AG09309 (cell line): Measurements from ENCODE around the gene PIGM.

Experiments used
- DNase-seq: peaks from one replicate; pipeline ENCODE4 v3.0.0-alpha.2; 2010; ENCODE audit warnings: low read depth
- H3K4me3 ChIP-seq: 2 replicates; pipeline ENCODE4 v1.5.1; 2011; ENCODE audit warnings: mild to moderate bottlenecking, low read depth, low read length, moderate library complexity; ENCODE audit not compliant: control insufficient read depth
- CTCF ChIP-seq: IDR thresholded peaks from 2 replicates; pipeline ENCODE4 v1.5.1; 2011; ENCODE audit warnings: mild to moderate bottlenecking, low read depth, low read length, inconsistent platforms; ENCODE audit not compliant: insufficient read depth, control insufficient read depth; ENCODE audit errors: missing control alignments

PIGM gene

GRCh38 chr1:160040476-160040875, 8.7 kb upstream of the PIGM start:
- H3K4me3 ChIP-seq: no peak overlapping the region
- no peak for TF ChIP-seq CTCF
- no peak for DNase-seq

GRCh38 chr1:160032165-160032820, 503 bp upstream of the PIGM start:
- DNase-seq: no peak
- TF ChIP-seq CTCF: no peak
- peak overlapping the region; percentile 65 for H3K4me3 ChIP-seq

DNA sequence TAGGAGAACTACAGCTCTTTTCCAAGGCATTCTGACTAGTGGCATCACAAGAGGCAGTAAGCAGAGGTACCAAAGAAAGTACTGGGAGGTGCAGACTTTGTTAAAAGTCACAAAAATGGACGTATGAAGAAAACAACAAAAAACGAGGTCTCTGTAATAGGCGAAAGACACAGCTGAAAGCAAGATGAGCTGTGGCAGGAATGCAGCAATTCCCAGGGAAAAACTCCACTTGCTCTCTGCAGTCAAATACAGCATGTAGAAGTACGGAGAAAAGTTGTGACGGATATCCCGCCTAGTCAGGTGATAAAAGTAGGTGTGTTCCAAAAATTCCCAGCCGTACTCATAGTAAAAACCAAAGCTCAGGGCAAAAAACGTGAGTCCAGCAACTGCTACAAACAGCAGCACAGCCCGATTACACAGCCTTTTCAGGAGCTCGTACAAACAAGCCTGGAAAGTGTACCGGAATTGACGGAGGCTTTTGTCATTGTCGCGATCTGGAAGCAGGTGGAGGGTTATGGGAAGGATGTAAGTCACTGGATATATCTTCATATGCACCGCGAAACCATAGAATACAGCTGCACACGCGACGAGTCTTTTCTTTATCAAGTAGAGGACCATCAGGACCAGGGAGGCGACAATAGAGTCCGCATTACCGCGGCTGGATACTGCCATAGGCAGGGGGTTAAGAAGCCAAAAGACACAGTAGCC, 979 bp downstream of the PIGM start:
- DNase-seq: no peak
- no peak for TF ChIP-seq CTCF
- H3K4me3 ChIP-seq: peak overlapping the region; percentile 65

DNA sequence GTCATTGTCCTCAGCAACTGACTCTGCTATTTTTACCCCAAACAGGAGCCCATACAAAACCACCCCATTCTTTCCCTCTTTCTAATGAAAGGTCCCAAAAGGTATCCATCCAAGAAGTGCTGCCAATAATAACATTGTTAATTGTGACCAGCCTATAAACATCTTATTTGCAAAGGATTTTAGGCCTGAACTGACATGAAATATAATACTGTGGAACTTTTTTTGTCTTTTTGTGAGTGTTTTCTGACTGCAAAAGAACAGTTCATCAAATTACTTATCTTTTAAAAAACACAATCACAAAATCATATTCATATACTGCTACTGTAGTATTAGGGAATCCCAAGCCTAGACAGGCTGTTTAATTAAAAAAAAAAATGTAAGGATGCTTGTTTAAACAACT, 3.4 kb downstream of the PIGM start:
- TF ChIP-seq CTCF: no peak
- no peak overlapping the region for H3K4me3 ChIP-seq
- DNase-seq: no peak

DNA sequence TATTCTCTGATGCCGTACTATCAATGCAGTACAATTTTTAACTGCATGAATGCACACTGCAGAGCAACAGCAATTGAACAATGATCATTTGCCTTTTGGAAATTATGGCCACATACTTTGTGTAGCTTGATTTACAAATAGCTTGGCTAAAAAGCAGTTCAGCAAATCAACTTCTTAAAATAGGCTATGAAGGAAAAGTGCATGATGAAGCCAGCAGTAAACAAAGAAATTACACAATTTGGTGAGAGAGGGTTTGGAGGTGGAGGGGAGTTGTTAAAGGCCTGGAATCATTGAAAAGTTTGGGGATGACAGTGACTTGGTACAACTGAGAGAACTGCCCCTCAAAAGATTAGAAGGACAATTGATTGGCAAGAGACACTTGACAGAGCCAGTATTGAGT, 6.5 kb downstream of the PIGM start:
- no peak for TF ChIP-seq CTCF
- H3K4me3 ChIP-seq: no peak overlapping the region
- DNase-seq: no peak

DNA sequence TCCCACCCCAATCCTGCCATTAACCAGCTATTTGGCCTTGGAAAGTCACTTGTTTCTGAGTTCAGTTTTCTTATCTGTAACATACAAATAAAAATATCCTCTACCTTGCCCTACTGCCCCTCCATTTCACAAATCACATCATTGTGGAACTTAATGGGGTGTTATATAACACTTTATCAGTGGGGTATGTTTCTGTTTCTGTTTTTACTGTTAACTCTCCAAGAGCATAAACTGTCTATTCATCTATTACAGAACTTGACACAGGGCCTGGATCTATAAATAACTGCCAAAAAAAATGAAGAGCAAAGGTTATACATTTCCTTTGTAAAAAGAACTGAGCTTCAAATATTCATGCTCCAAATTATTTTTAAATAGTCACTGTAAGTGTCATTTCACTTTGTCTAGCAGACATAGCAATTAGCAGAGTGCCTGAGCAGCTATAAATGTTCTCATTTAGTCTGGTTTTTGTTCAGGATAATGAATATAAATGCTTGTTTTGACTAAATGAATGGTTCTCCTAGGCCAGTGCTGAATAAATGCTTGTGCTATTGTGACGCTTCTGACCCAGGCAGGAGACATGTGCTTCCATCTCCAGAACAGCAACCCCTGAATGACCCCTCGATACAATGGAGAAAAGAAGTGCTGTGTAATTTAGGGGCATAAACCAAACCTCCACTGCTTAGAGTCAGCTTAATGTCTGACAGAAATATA, 7.4 kb downstream of the PIGM start:
- TF ChIP-seq CTCF: no peak
- no peak overlapping the region for H3K4me3 ChIP-seq
- no peak for DNase-seq
